GM12878 (cell line): Measurements from ENCODE around the gene WDR74. TPM values are rescaled to one million over a fixed set of nuclear protein-coding genes. Genes with fewer than 3 reads are reported as not detected.

Experiments
- ASH2L ChIP-seq: fragments of 300-600, 200-600 bp; sonication (generic); IDR thresholded peaks from 2 replicates; pipeline ENCODE4 v1.6.1; 2017; ENCODE audit warnings: low read depth, mild to moderate bottlenecking, borderline replicate concordance
- EGR1 ChIP-seq, 2 experiments: IDR thresholded peaks; 1 replicate in 1 of 2; 2 replicates in 1 of 2; pipeline ENCODE4 v1.6.1; 2011 to 2012; ENCODE audit warnings: low read depth in 2 of 2, low read length in 2 of 2, borderline replicate concordance in 1 of 2, mild to moderate bottlenecking in 1 of 2, moderate library complexity in 1 of 2
- IKZF2 ChIP-seq, 2 experiments: fragments of 450-650 bp; IDR thresholded peaks; 2 replicates each; pipeline ENCODE4 v1.6.1; 2017; ENCODE audit warnings: mild to moderate bottlenecking in 2 of 2, moderate library complexity in 2 of 2
- MTA3 ChIP-seq: IDR thresholded peaks from 2 replicates; pipeline ENCODE4 v1.6.1; 2012; ENCODE audit warnings: low read length, inconsistent platforms, borderline replicate concordance
- MXI1 ChIP-seq: fragments of 150-350 bp; IDR thresholded peaks from 2 replicates; pipeline ENCODE4 v1.6.1; 2011; ENCODE audit warnings: low read depth, mild to moderate bottlenecking, inconsistent platforms, low read length, improper control_type of control experiment
- MYB ChIP-seq: fragments of 150-350 bp; IDR thresholded peaks from 2 replicates; pipeline ENCODE4 v1.6.1; 2014; ENCODE audit warnings: mild to moderate bottlenecking, low read depth, low read length, borderline replicate concordance
- MYC ChIP-seq: IDR thresholded peaks from 2 replicates; pipeline ENCODE4 v1.6.1; 2011; ENCODE audit warnings: mild to moderate bottlenecking, low read length, moderate library complexity, inconsistent platforms; ENCODE audit not compliant: insufficient read depth, insufficient replicate concordance, insufficient read length, severe bottlenecking
- RB1 ChIP-seq: fragments of 450-650 bp; formaldehyde crosslinking; IDR thresholded peaks from 2 replicates; pipeline ENCODE4 v1.6.1; 2017; ENCODE audit warnings: mild to moderate bottlenecking, borderline replicate concordance
- SIN3A ChIP-seq: IDR thresholded peaks from 2 replicates; pipeline ENCODE4 v1.6.1; 2012; ENCODE audit warnings: low read depth, low read length, improper control_type of control experiment
- SMAD5 ChIP-seq: IDR thresholded peaks from 2 replicates; pipeline ENCODE4 v1.6.1; 2016; ENCODE audit warnings: antibody characterized with exemption, low read depth
- STAT3 ChIP-seq: IDR thresholded peaks from 2 replicates; pipeline ENCODE4 v1.6.1; 2011; ENCODE audit warnings: low read depth, low read length, improper control_type of control experiment
- SUZ12 ChIP-seq: fragments of 200-600 bp; sonication (generic); IDR thresholded peaks from one replicate; pipeline ENCODE4 v1.6.1; 2018; ENCODE audit warnings: antibody characterized with exemption, mild to moderate bottlenecking; ENCODE audit not compliant: unreplicated experiment
- polyA plus RNA-seq, 11 experiments: library from polyadenylated mRNA; depleted of rRNA in 4 of 11; unstranded in 6 of 11; stranded (reverse) in 5 of 11; fragments of >200 nt; fragmentation: Nextera tagmentation in 4 of 11; fragmentation: Illumina TruSeq in 1 of 11; extraction: Ambion mirVana in 4 of 11; extraction: Trizol in 1 of 11; gene quantifications; 1 replicate in 1 of 11; 2 replicates in 10 of 11; pipeline versions ENCODE4 v1.2.1 to v1.2.3, GENCODE V29; 2011 to 2016; ENCODE audit warnings: inconsistent platforms in 2 of 11, missing spikeins in 2 of 11, low read depth in 1 of 11
- total RNA-seq, 4 experiments: library from RNA; depleted of rRNA in 3 of 4; stranded (reverse); fragments of >200 nt in 3 of 4; fragmentation: Illumina TruSeq in 1 of 4; extraction: Trizol in 1 of 4; gene quantifications; 2 replicates each; pipeline versions ENCODE4 v1.2.1 to v1.2.3, GENCODE V29; 2013 to 2021
- TF ChIP-seq, protein P1 (sequence below): fragments of 450-650 bp; IDR thresholded peaks from 2 replicates; pipeline ENCODE4 v1.6.1; 2017; ENCODE audit warnings: antibody characterized with exemption, mild to moderate bottlenecking, moderate library complexity
- TF ChIP-seq, protein P2 (sequence below): IDR thresholded peaks from 2 replicates; pipeline ENCODE4 v1.6.1; 2011; ENCODE audit warnings: low read depth, low read length, improper control_type of control experiment, borderline replicate concordance
- TF ChIP-seq, protein P3 (sequence below): IDR thresholded peaks from 2 replicates; pipeline ENCODE4 v1.6.1; 2011; ENCODE audit warnings: mild to moderate bottlenecking, low read depth, low read length, moderate library complexity; ENCODE audit not compliant: insufficient replicate concordance
- TF ChIP-seq, protein P4 (sequence below): IDR thresholded peaks from 2 replicates; pipeline ENCODE4 v1.6.1; 2012; ENCODE audit warnings: low read depth, low read length, improper control_type of control experiment
- TF ChIP-seq, protein P5 (sequence below): fragments of 450-650 bp; IDR thresholded peaks from 2 replicates; pipeline ENCODE4 v1.6.1; 2017; ENCODE audit warnings: mild to moderate bottlenecking, moderate library complexity

WDR74 gene
- total and polyA plus RNA-seq, 10 of the 15 experiments (the other 5 are each of a cell fraction or from before 2014, with no cell fraction given), result 18.2 to 103 (median 60.7) TPM

DNA sequence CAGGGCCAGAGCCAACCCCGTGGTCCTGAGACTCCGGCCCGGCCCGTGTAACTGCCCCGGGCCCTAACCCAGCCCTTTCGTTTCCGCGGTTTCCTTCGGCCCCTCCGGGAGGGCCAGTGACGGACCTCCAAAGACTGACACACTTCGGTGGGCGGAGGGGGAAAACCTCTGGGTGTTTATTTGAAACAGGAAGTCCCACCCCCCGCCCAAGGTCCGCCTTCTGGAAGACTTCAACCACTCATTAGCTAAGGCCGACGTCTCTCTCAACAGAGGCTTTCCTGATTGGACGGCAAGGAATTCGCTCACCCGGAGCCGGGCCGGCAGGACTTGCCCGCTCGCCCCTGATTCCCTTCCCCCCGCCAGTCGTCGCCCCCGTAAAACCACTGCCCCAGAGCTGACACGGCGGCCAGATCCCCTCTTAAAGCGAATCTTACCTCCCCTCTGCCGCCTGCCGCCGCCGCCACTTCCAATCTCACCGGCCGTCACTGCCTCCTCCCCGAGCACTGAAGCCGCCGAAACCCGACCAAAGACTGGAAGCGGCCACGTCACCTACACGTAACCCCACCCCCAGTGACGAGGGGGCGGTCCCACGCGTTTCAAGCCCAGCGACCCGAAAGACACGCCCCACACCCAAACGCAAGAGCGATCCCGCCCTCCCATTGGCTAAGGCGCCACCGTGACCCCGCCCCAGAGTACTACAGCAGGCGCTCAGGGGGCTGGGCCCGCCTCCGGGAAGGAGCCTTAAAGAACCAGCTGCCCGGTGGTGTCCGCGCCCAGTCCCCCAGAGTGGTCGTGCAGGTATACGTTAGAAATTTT, 7.7 kb downstream of the WDR74 start, which contains the start of gene STX5 (continued):
- TF ChIP-seq, protein P1, sequence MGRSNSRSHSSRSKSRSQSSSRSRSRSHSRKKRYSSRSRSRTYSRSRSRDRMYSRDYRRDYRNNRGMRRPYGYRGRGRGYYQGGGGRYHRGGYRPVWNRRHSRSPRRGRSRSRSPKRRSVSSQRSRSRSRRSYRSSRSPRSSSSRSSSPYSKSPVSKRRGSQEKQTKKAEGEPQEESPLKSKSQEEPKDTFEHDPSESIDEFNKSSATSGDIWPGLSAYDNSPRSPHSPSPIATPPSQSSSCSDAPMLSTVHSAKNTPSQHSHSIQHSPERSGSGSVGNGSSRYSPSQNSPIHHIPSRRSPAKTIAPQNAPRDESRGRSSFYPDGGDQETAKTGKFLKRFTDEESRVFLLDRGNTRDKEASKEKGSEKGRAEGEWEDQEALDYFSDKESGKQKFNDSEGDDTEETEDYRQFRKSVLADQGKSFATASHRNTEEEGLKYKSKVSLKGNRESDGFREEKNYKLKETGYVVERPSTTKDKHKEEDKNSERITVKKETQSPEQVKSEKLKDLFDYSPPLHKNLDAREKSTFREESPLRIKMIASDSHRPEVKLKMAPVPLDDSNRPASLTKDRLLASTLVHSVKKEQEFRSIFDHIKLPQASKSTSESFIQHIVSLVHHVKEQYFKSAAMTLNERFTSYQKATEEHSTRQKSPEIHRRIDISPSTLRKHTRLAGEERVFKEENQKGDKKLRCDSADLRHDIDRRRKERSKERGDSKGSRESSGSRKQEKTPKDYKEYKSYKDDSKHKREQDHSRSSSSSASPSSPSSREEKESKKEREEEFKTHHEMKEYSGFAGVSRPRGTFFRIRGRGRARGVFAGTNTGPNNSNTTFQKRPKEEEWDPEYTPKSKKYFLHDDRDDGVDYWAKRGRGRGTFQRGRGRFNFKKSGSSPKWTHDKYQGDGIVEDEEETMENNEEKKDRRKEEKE, result no peak
- TF ChIP-seq RB1 (peak; percentile 77; the same call in 1 of the 2 replicates), MXI1 (no peak), MTA3 (no peak), SUZ12 (no peak), MYB (no peak), STAT3 (no peak), SIN3A (peak; percentile 67; the same call in 1 of the 2 replicates), MYC (peak; percentile 33), SMAD5 (peak; percentile 34; the same call in 1 of the 2 replicates), EGR1 (IDR thresholded peaks at IDR 0.05; ENCODE audit: borderline replicate concordance in 1 of 2, low read depth in 2 of 2, low read length in 2 of 2) (no peak), IKZF2 (IDR thresholded peaks at IDR 0.05) (no peak), ASH2L (no peak)
- TF ChIP-seq, protein P2, sequence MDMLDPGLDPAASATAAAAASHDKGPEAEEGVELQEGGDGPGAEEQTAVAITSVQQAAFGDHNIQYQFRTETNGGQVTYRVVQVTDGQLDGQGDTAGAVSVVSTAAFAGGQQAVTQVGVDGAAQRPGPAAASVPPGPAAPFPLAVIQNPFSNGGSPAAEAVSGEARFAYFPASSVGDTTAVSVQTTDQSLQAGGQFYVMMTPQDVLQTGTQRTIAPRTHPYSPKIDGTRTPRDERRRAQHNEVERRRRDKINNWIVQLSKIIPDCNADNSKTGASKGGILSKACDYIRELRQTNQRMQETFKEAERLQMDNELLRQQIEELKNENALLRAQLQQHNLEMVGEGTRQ, result peak; percentile 46
- TF ChIP-seq, protein P3, sequence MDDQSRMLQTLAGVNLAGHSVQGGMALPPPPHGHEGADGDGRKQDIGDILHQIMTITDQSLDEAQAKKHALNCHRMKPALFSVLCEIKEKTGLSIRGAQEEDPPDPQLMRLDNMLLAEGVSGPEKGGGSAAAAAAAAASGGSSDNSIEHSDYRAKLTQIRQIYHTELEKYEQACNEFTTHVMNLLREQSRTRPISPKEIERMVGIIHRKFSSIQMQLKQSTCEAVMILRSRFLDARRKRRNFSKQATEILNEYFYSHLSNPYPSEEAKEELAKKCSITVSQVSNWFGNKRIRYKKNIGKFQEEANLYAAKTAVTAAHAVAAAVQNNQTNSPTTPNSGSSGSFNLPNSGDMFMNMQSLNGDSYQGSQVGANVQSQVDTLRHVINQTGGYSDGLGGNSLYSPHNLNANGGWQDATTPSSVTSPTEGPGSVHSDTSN, result peak; percentile 98
- TF ChIP-seq, protein P4, sequence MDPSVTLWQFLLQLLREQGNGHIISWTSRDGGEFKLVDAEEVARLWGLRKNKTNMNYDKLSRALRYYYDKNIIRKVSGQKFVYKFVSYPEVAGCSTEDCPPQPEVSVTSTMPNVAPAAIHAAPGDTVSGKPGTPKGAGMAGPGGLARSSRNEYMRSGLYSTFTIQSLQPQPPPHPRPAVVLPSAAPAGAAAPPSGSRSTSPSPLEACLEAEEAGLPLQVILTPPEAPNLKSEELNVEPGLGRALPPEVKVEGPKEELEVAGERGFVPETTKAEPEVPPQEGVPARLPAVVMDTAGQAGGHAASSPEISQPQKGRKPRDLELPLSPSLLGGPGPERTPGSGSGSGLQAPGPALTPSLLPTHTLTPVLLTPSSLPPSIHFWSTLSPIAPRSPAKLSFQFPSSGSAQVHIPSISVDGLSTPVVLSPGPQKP, result no peak
- TF ChIP-seq, protein P5, sequence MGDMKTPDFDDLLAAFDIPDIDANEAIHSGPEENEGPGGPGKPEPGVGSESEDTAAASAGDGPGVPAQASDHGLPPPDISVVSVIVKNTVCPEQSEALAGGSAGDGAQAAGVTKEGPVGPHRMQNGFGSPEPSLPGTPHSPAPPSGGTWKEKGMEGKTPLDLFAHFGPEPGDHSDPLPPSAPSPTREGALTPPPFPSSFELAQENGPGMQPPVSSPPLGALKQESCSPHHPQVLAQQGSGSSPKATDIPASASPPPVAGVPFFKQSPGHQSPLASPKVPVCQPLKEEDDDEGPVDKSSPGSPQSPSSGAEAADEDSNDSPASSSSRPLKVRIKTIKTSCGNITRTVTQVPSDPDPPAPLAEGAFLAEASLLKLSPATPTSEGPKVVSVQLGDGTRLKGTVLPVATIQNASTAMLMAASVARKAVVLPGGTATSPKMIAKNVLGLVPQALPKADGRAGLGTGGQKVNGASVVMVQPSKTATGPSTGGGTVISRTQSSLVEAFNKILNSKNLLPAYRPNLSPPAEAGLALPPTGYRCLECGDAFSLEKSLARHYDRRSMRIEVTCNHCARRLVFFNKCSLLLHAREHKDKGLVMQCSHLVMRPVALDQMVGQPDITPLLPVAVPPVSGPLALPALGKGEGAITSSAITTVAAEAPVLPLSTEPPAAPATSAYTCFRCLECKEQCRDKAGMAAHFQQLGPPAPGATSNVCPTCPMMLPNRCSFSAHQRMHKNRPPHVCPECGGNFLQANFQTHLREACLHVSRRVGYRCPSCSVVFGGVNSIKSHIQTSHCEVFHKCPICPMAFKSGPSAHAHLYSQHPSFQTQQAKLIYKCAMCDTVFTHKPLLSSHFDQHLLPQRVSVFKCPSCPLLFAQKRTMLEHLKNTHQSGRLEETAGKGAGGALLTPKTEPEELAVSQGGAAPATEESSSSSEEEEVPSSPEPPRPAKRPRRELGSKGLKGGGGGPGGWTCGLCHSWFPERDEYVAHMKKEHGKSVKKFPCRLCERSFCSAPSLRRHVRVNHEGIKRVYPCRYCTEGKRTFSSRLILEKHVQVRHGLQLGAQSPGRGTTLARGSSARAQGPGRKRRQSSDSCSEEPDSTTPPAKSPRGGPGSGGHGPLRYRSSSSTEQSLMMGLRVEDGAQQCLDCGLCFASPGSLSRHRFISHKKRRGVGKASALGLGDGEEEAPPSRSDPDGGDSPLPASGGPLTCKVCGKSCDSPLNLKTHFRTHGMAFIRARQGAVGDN, result no peak
